Mesenchymal stem cell (in vitro differentiated cells and primary cell): Measurements from ENCODE around the gene GPATCH8. TPM values are rescaled to one million over a fixed set of nuclear protein-coding genes. Genes with fewer than 3 reads are reported as not detected.

Experiments used
- DNase-seq: peaks from one replicate; pipeline ENCODE4 v3.0.0-alpha.2; 2013
- H2AFZ ChIP-seq: one replicate; pipeline ENCODE4 v1.6.1; 2013; ENCODE audit warnings: low read depth, mild to moderate bottlenecking, control low read depth, inconsistent platforms, low read length, moderate library complexity
- H2AK5ac ChIP-seq: 2 replicates; pipeline ENCODE4 v1.6.1; 2013; ENCODE audit warnings: low read length, moderate library complexity, mild to moderate bottlenecking, inconsistent platforms; ENCODE audit not compliant: severe bottlenecking
- H2BK120ac ChIP-seq: one replicate; pipeline ENCODE4 v1.6.1; 2013; ENCODE audit warnings: low read depth, mild to moderate bottlenecking, inconsistent platforms, low read length, moderate library complexity
- H2BK12ac ChIP-seq, 2 experiments: one replicate each; pipeline ENCODE4 v1.6.1; 2013; ENCODE audit warnings: inconsistent platforms in 2 of 2, low read length in 2 of 2, mild to moderate bottlenecking in 2 of 2, moderate library complexity in 2 of 2, control low read depth in 1 of 2
- H2BK15ac ChIP-seq: one replicate; pipeline ENCODE4 v1.6.1; 2013; ENCODE audit warnings: mild to moderate bottlenecking, low read depth, inconsistent platforms; ENCODE audit not compliant: poor library complexity, severe bottlenecking
- H2BK5ac ChIP-seq: 2 replicates; pipeline ENCODE4 v1.6.1; 2013; ENCODE audit warnings: low read depth, mild to moderate bottlenecking, low read length, control low read depth, inconsistent platforms; ENCODE audit not compliant: poor library complexity, severe bottlenecking
- H3K14ac ChIP-seq, 2 experiments: one replicate each; pipeline ENCODE4 v1.6.1; 2013; ENCODE audit warnings: inconsistent platforms in 2 of 2, low read length in 2 of 2, control low read depth in 1 of 2, mild to moderate bottlenecking in 1 of 2, moderate library complexity in 1 of 2
- H3K18ac ChIP-seq, 2 experiments: one replicate each; pipeline ENCODE4 v1.6.1; 2013; ENCODE audit warnings: inconsistent platforms in 2 of 2, low read length in 2 of 2, control low read depth in 1 of 2, low read depth in 1 of 2, mild to moderate bottlenecking in 1 of 2
- H3K23ac ChIP-seq, 2 experiments: one replicate each; pipeline ENCODE4 v1.6.1; 2013; ENCODE audit warnings: inconsistent platforms in 2 of 2, low read length in 2 of 2, mild to moderate bottlenecking in 2 of 2, moderate library complexity in 2 of 2, control low read depth in 1 of 2
- H3K27ac ChIP-seq: 2 replicates; pipeline ENCODE4 v1.5.1; 2013; ENCODE audit warnings: mild to moderate bottlenecking, moderate library complexity, low read length, control low read depth, inconsistent platforms; ENCODE audit not compliant: poor library complexity, severe bottlenecking
- H3K27me3 ChIP-seq, 2 experiments: 2 replicates each; pipeline versions ENCODE4 v1.6.1 to v1.7.0; 2013; ENCODE audit warnings: low read length in 2 of 2, mild to moderate bottlenecking in 2 of 2, moderate library complexity in 2 of 2, control low read depth in 1 of 2, inconsistent platforms in 1 of 2; ENCODE audit not compliant: control insufficient read depth in 1 of 2, insufficient read depth in 1 of 2
- H3K36me3 ChIP-seq, 2 experiments: 2 replicates each; pipeline versions ENCODE4 v1.6.1 to v1.7.0; 2013; ENCODE audit warnings: low read length in 2 of 2, control low read depth in 1 of 2, inconsistent platforms in 1 of 2, low read depth in 1 of 2, mild to moderate bottlenecking in 1 of 2; ENCODE audit not compliant: insufficient read depth in 2 of 2, control insufficient read depth in 1 of 2
- H3K4ac ChIP-seq, 2 experiments: one replicate each; pipeline ENCODE4 v1.6.1; 2013; ENCODE audit warnings: inconsistent platforms in 2 of 2, low read length in 2 of 2, mild to moderate bottlenecking in 2 of 2, moderate library complexity in 2 of 2, control low read depth in 1 of 2, low read depth in 1 of 2
- H3K4me1 ChIP-seq: 2 replicates; pipeline ENCODE4 v1.6.1; 2013; ENCODE audit warnings: low read depth, low read length, control low read depth; ENCODE audit not compliant: control insufficient read depth, insufficient read depth
- H3K4me2 ChIP-seq: 2 replicates; pipeline ENCODE4 v1.6.1; 2013; ENCODE audit warnings: low read length, mild to moderate bottlenecking, inconsistent platforms; ENCODE audit not compliant: poor library complexity, severe bottlenecking
- H3K4me3 ChIP-seq, 2 experiments: 2 replicates each; pipeline versions ENCODE4 v1.5.1 to v1.7.0; 2013; ENCODE audit warnings: low read length in 2 of 2, mild to moderate bottlenecking in 2 of 2, control low read depth in 1 of 2, low read depth in 1 of 2; ENCODE audit not compliant: insufficient read depth in 1 of 2
- H3K79me1 ChIP-seq: replicated peaks from 2 replicates; pipeline ENCODE4 v1.6.1; 2013; ENCODE audit warnings: mild to moderate bottlenecking, control low read depth, low read length, inconsistent platforms; ENCODE audit not compliant: poor library complexity, severe bottlenecking
- H3K9ac ChIP-seq: 2 replicates; pipeline ENCODE4 v1.7.0; 2013; ENCODE audit warnings: mild to moderate bottlenecking, low read length, moderate library complexity
- H3K9me3 ChIP-seq: 2 replicates; pipeline ENCODE4 v1.7.0; 2013; ENCODE audit warnings: mild to moderate bottlenecking, low read length; ENCODE audit not compliant: control insufficient read depth
- H4K8ac ChIP-seq: one replicate; pipeline ENCODE4 v1.6.1; 2013; ENCODE audit warnings: inconsistent platforms, mild to moderate bottlenecking, low read length, moderate library complexity
- H4K91ac ChIP-seq: one replicate; pipeline ENCODE4 v1.6.1; 2013; ENCODE audit warnings: mild to moderate bottlenecking, low read length, inconsistent platforms
- WGBS: methylation state at CpG from one replicate; pipeline ENCODE4 v1.1.7; 2013; ENCODE audit warnings: mixed read lengths; 5-methylcytosine and 5-hydroxymethylcytosine counted together
- polyA plus RNA-seq, 2 experiments: library from polyadenylated mRNA; stranded (reverse); fragments of 200-250 nt; gene quantifications; one replicate each; pipeline ENCODE4 v1.2.3, GENCODE V29; 2013

Gene GPATCH8
- 18.3 TPM for polyA plus RNA-seq (2013, experiment 1 of 2)
- 17.8 TPM for polyA plus RNA-seq (2013, experiment 2 of 2)

- H3K4ac ChIP-seq: peak within 1 kb of the TSS; percentile 69 to 75
- H3K79me1 ChIP-seq: no peaks in the 10 kb centered on the region
- no peak within 1 kb of the TSS for H2BK15ac ChIP-seq
- H3K9ac ChIP-seq: peak within 1 kb of the TSS; percentile 99
- H3K23ac ChIP-seq: peak within 1 kb of the TSS in 1 of 2 experiments; percentile 97
- H3K4me2 ChIP-seq: peak within 1 kb of the TSS; percentile 85
- WGBS: 7% methylated on average over 67 of the region's 71 CpGs
- peak within 1 kb of the TSS in 1 of 2 experiments; percentile 98 for H3K14ac ChIP-seq
- H3K18ac ChIP-seq: peak within 1 kb of the TSS; percentile 86 to 87
- H3K27me3 ChIP-seq: no peaks in the 10 kb centered on the region
- peak within 1 kb of the TSS; percentile 77 to 96 for H3K4me3 ChIP-seq
- H2AK5ac ChIP-seq: peak within 1 kb of the TSS; percentile 91
- H3K36me3 ChIP-seq: peaks cover 0 to 6% of the 10 kb centered on the region in 2 experiments
- peak within 1 kb of the TSS; percentile 94 for H4K8ac ChIP-seq
- no peak within 1 kb of the TSS for H2AFZ ChIP-seq
- H4K91ac ChIP-seq: peak within 1 kb of the TSS; percentile 12
- H3K4me1 ChIP-seq: peaks cover 5% of the 10 kb centered on the region
- no peak within 1 kb of the TSS for H2BK12ac ChIP-seq
- peak within 1 kb of the TSS; percentile 50 for H2BK120ac ChIP-seq
- peak within 1 kb of the TSS; percentile 45 for H2BK5ac ChIP-seq
- DNase-seq: peak; percentile 95
- H3K9me3 ChIP-seq: no peaks in the 10 kb centered on the region
- peak within 1 kb of the TSS; percentile 94 for H3K27ac ChIP-seq
Observed at GRCh38 chr17:44503147-44504029, at the start of gene GPATCH8. GPATCH8 (minus strand) TSS chr17:44503406; CDS start chr17:44503370, 36 bp downstream.

- Histone ChIP-seq H3K14ac (peak overlapping the region in 1 of 2 experiments; percentile 53), H3K18ac (peak overlapping the region in 1 of 2 experiments; percentile 54), H4K91ac (peak overlapping the region; percentile 54), H2BK15ac (peak overlapping the region; percentile 6), H3K27me3 (no peaks in the 10 kb centered on the region), H3K4me3 (no peak overlapping the region), H2AFZ (no peak overlapping the region), H2BK12ac (peak overlapping the region; percentile 11 to 28), H3K4me1 (peaks cover 13% of the 10 kb centered on the region), H2AK5ac (peak overlapping the region; percentile 11), H4K8ac (peak overlapping the region; percentile 5), H3K9me3 (no peaks in the 10 kb centered on the region), H3K4me2 (no peak overlapping the region), H3K9ac (no peak overlapping the region), H3K23ac (no peak overlapping the region), H2BK120ac (no peak overlapping the region), H3K4ac (peak overlapping the region in 1 of 2 experiments; percentile 28), H3K27ac (no peak overlapping the region), H3K79me1 (peaks cover 2% of the 10 kb centered on the region), H2BK5ac (no peak overlapping the region), H3K36me3 (no peaks in the 10 kb centered on the region)
- 71% methylated on average over 9 of the region's 9 CpGs for WGBS
- no peak for DNase-seq
Observed at GRCh38 chr17:44552361-44552760, 49.2 kb upstream of the GPATCH8 start.

GRCh38 chr17:44549686-44550085, 46.5 kb upstream of the GPATCH8 start:
- peak overlapping the region in 1 of 2 experiments; percentile 24 for H3K23ac ChIP-seq
- no peak overlapping the region for H4K91ac ChIP-seq
- 65% methylated on average over 5 of the region's 6 CpGs for WGBS
- H2BK15ac ChIP-seq: no peak overlapping the region
- no peaks in the 10 kb centered on the region for H3K27me3 ChIP-seq
- no peaks in the 10 kb centered on the region for H3K9me3 ChIP-seq
- H3K4me1 ChIP-seq: peaks cover 22% of the 10 kb centered on the region
- H2AK5ac ChIP-seq: peak overlapping the region; percentile 1
- H2BK5ac ChIP-seq: no peak overlapping the region
- peaks cover 2% of the 10 kb centered on the region for H3K79me1 ChIP-seq
- H3K18ac ChIP-seq: no peak overlapping the region
- no peak overlapping the region for H3K4ac ChIP-seq
- H3K36me3 ChIP-seq: no peaks in the 10 kb centered on the region
- H3K27ac ChIP-seq: no peak overlapping the region
- DNase-seq: no peak
- no peak overlapping the region for H3K4me3 ChIP-seq
- peak overlapping the region in 1 of 2 experiments; percentile 63 for H3K14ac ChIP-seq
- no peak overlapping the region for H2BK120ac ChIP-seq
- no peak overlapping the region for H4K8ac ChIP-seq
- no peak overlapping the region for H3K4me2 ChIP-seq
- no peak overlapping the region for H3K9ac ChIP-seq
- H2BK12ac ChIP-seq: peak overlapping the region in 1 of 2 experiments; percentile 66
- H2AFZ ChIP-seq: no peak overlapping the region
